GM12875 (cell line): ENCODE measurements around the gene CLEC16A.

Source experiments
- H3K4me3 ChIP-seq: one replicate; pipeline ENCODE4 v1.5.1; 2011; ENCODE audit warnings: low read depth, low read length, control low read depth
- CTCF ChIP-seq: IDR thresholded peaks from 2 replicates; pipeline ENCODE4 v1.5.1; 2011; ENCODE audit warnings: low read depth, mild to moderate bottlenecking, control low read depth, inconsistent platforms, low read length, moderate library complexity, borderline replicate concordance; ENCODE audit not compliant: insufficient read depth

The CLEC16A gene

GRCh38 chr16:11143372-11144035 is 199.1 kb downstream of the CLEC16A start:
- no peak overlapping the region for H3K4me3 ChIP-seq
- no peak for TF ChIP-seq CTCF

GRCh38 chr16:11144122-11144521 is 199.8 kb downstream of the CLEC16A start:
- TF ChIP-seq CTCF = no peak
- no peak overlapping the region for H3K4me3 ChIP-seq

- no peak for TF ChIP-seq CTCF
- H3K4me3 ChIP-seq = no peak overlapping the region
Measured at GRCh38 chr16:11145173-11145818, 200.9 kb downstream of the CLEC16A start.

GRCh38 chr16:11145819-11146211 is 201.5 kb downstream of the CLEC16A start:
- no peak overlapping the region for H3K4me3 ChIP-seq
- TF ChIP-seq CTCF = no peak

GRCh38 chr16:11147033-11147753 is 202.8 kb downstream of the CLEC16A start:
- H3K4me3 ChIP-seq = no peak overlapping the region
- no peak for TF ChIP-seq CTCF

- H3K4me3 ChIP-seq = no peak overlapping the region
- no peak for TF ChIP-seq CTCF
Measured at GRCh38 chr16:11147754-11148444, 203.5 kb downstream of the CLEC16A start.
